HG02885 (cell line): ENCODE data around the gene NKD1.

ENCODE experiments used
- ATAC-seq: cut with Tn5 transposase; IDR thresholded peaks from one replicate; pipeline ENCODE4 v1.9.1; 2021; ENCODE audit warnings: mild to moderate bottlenecking; ENCODE audit not compliant: unreplicated experiment, poor library complexity

Gene NKD1

DNA sequence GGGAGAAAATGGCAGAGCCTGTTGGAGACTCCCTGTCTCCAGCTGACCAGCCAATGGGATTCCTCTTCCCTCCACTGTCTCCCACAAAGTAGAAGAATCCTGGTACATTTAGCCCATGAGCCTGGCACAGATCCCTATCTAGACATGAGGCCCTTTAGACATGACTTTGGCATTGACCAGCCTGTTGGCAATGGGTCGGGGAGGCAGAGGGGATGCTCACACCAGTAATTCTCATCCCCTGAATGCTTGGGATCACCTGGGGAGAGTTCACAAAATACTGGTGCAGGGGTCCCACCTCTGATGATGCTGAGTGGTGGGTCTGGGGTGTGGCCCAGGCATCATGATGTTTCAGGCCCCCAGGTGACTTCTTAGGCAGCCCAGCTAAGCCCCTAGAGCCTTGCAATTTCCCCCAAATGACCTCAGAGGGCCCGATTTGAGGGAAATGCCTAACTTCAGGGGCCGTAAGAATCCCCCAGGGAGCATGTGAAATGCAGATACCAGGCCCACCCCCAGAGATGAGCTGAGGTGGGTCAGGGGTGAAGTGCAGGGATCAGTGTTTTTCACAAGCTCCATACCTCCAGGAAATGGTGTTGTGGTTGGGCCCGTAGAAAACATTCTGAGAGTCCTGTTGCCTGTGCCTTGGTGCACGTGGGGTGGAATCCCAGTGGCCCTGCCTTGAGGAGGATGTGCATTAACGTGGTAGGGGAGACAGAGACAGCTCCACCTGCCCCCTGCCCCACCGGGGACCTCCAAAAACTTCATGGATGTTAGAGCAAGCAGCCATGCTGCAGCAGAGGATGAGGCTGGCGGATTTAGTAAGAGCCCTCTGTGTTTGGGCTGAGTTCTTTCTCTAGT, 90.8 kb downstream of the NKD1 start:
- no peak for ATAC-seq

DNA sequence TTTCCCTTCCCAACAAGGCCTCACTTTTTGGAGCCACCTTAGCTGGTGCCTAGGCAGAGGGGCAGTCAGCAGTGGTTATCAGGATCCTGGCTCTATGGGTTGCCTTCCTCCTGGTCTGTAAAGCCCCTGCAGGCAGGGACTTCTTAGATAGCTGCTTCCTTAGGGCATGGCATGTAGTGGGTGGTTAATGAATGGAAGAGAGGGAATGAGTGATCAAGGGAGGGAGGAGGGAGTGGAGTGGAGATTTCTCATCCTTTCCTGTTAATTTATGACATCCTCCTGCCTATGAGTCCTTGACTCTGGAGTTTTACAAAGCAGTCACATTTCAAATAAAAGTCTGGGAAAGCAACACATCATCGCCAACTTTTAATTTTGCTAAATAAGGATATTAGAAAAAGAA, 92.2 kb downstream of the NKD1 start:
- no peak for ATAC-seq

DNA sequence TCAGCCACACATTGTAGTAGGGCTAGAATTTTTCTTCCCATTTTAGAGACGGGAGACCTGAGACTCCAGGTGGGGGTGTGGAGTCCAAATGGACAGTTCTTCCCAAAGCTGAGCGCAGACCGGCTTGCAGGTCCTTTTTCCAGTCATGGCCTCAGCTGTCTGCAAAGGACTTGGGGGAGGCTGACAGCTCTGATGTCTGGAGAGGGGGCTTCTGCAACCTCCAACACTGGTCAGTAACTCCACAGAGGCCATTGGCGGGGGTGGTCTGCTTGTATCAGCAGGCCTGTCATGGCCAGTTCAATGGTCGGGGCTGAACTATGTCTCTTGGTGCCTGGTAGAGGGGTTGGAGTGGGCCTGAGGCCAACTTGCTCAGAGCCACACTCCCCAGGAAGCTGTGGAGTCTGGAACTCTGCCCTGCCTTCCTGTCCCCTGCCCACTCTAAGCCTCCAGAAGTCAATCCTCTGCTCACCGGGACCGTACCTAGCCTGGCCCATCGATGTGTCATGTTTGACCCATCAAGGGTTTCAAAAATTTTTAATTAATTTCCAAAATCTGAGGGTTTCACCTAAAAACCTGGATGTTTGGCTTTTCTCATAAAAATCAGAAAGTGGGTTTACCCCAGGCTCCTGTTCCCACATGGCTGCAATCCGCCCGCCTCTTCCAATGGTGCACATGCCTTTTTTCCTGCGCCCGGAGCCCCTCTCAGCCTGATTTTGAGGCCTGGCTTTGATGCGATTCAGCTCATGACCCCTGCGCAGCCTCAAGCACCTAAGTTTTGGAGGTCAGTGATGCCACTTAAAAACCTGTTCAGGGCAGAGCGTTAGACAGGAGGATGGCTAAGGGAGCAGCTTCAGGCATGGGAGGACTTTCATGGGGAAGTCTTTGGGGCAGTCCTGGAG, 93.0 kb downstream of the NKD1 start:
- no peak for ATAC-seq

DNA sequence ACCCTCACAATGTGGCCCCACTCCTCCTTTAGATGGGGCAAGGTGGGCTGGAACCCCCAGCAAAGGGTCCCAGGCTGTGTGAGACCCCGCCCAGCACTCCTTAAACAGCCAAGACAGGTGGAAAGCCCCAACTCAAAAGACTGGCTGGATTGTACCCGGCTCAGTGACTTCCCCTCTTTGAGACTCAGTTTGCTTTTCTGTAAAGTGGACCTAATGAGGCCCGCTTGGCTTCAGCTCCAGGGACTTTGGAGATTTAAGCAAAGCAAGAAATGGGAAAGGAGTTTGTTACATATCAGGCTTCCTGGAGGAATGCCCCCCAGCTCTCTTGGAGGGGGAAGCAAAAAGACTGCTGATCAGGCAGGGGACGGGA, 93.6 kb downstream of the NKD1 start:
- no peak for ATAC-seq

DNA sequence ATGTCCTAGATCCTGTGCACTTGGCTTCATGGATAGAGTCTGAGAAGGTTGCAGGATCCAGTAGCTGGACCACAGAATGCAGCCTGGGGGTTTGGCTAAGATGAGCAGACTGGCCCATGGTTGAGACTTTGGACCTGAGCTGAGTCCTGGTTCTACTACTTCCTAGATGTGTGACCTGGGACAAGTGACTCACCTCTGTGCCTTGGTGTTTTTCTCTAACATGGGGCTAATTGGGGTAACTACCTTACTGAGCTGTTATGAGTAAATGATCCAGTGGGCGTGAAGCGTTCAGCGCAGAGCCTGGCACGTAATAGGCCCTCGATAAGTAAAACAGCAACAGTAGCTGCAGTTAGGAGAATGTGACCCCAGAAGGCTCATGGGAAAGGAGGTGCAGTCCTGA, 94.2 kb downstream of the NKD1 start:
- no peak for ATAC-seq

DNA sequence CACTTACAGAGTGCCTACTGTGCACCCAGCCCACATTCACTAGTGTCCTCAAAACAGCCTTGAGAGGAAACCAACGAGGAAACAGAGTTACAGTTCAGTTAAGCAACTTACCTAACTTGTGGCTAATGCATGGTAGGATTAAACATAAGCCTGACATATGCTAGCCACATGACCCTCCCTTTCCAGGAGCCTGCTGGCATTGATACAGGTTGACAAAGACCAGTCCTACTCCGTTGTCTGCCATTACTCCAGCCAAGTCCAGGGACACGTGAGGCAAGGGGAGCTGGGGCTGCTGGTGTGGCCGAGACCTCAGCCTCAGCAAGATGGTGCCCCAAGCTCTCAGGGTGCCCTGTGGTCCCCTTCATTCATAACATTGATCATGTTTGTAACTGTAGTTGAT, 95.0 kb downstream of the NKD1 start:
- ATAC-seq: no peak

DNA sequence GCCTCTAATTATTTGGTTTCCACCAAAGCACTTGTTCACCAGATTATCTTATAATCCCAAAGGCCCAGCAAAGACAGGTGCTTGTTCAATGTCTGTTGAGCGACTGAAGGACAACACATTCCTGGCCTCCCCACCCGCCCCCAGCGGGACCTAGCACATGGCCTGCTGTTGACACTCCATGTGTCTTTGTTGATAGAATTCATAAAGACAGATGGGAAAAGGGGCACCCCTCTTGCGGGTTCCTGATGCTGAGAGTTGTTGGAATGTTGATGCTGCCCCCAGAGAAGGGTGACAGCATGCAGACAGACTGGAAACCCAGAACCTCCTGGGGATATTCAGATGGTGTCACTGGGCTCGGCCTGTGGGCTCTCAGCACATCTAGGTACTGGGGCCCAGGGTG, 96.0 kb downstream of the NKD1 start:
- ATAC-seq: no peak

DNA sequence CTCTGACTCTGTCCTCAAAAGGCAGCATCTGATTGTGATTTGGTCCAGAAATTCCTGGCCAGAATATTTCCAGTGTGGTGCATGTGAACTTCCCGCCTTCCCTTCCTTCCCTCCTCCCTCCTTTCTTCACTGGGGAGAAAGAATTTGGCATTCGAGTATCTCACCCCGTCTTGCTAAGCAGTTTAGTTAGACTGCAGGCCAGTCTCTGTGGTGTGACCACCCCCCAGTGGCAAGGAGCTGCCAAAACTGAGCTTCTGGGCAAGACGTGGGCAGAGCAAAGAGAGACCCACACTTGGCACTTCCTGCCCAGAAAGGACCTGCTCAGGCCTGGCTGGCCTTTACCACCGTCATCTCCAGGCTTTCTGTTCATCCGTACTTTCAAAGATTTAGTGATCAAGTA, 96.5 kb downstream of the NKD1 start:
- ATAC-seq: no peak

DNA sequence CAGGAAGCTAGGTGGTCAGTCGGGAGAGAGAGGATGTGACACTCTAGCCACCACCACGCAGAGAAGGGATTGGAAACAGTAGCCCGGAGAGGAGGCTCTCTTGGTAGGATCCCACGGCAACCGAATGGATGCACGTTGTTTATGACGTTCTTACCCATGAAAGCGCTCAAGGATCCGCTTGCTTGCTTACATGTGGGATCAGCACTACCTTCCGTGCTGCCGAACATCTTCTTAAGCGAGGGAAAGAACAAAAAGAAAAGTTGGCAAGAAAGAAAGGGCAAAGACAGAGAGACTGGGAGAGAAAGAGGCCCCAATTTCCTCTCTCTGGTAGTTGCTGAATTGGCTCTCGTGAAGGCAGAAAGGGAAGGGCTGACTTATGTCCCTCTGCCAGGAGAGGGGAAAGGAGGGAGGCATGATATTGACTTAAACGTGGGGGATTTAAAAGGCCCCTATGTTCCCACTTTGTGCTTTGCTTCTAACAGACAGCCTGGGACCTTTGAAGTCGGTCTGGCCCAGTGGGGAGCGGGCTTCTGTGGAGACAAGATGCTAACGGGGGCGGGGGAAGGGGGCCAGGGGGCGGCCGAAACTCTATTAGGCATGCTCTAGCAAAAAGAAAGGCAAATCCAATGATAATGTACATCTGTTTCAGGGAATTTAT, 97.5 kb downstream of the NKD1 start:
- ATAC-seq: no peak

DNA sequence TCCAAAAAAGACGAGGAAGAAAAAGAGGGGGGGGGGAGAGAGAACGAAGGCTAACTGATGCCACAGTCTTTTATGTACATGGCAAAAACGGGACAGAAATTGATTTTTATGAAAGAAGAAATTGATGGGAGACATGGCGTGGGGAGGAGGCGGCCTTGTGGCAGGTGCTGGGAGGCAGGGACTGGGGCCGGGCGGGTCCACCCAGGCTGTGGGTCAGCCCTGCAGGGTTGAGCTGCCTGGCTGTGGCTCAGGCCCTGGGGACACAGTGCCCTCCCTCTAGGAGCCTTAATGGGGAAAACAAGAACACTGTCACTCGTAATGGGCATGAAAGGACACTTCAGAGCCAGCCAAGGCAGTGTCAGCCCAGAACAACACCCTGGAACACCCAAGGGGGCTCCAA, 98.1 kb downstream of the NKD1 start:
- no peak for ATAC-seq

DNA sequence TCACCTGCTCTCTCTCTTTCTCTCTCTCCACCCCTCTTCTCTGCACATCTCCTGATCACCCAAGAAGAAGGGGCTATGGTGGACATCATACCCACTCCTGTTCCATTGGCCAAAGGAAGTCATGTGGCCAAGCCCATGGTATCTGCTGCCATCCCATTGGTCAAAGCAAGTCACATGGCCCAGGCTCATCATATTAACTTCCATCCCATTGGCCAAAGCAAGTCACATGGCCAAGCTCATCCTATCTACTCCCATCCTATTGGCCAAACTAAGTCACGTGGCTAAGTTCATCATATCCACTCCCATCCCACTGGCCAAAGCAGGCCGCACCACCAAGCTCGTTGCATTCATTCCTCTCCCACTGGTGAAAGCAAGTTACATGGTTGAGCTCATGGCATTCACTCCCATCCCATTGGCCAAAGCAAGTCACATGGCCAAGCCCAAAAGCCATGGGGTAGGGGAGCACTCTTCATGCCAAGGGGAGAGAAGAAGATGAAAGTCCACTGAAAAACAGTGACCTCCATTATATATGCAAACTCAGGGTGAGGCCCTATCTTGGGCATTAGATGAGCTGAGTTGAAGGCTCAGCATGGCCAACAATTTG, 103.7 kb downstream of the NKD1 start:
- ATAC-seq: no peak

DNA sequence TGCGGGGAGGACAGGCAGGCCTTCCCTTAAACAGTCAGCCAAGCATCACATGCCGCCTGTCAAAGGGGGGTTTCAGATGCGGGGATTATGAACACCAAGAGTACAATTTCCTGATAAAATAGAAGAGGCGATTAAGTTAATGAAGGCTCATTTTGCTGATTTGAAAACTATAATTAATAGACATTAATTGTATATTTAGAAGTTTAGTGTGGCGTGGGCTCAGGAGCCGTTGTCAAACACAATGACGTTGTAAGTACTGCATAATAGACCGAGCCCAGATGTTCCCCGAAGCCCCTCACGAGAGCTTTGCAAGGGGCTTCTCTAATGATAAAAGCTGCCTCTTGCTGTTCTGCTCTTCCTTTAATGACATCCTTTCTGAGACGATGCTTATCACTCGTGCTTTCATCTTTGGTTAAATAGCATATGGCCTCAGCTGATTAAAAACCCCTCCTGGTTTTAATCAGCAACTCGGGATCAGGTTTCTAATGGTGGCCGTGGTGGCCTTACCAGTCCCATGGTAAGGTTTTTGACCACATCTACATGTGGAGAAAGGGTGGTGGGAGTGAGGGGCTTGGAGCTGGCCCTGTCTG, 104.7 kb downstream of the NKD1 start:
- ATAC-seq: no peak

DNA sequence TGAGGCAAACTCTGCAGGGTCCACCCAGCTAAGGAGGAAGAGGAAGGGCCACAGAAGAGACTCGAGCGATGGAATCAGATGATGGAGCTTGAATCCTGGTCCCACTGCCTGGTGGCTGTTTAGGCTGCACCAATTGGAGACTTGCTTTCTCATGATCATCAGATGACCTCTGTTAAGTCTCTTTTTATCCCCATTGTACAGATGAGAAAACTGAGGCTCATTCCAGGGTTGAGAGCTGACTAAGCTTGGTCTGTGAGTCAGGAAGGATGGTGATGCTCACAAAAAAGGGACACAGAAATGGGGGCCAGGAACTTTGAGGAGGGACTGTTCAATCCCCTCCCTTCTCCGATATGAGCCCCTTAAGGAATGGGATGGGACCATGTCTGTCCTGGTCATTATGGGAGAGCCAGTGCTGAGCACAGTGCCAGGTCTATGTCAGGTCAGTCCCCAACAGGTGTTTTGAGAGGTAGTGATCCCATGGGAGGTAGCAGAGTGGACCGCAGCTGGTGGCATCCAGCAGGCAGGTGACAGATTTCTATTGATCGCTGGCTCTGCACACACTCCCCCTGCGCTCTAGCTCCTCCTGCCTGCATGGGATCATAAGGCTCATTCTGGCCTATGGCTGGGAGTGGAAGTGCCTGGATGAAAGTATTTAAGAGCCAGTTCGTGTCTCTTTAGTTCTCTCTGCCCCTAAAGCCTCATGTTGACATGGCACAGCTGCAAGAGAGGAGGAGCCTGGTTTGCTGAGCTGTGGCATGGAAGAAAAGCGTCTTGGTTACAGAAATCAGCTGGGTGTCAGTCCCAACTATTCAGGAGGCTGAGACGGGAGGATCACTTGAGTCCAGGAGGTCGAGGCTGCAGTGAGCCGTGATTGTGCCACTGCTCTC, 105.7 kb downstream of the NKD1 start:
- no peak for ATAC-seq

DNA sequence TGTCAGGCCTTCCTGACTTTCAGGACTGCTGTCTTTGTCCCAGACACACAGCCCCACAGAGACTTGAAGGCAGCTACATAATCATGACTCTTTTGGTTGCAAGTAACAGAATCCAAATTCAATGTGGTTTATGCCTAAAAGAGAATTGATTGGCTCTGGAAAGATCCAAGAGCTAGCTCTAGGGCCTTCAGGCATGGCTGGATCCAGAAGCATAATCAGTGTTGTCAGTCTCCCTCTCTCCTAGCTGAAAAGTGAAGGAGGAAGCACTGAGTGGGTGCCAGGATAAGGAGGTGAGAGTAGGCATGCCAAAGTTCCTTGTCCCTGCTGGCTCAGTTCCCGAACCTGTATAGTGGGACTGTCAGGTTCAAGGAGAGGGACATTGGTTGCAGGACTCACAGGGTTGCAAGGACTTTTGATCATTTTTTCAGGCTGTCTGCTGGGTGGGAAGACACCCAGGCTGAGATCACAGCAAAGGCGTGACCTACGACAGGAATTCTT, 107.4 kb downstream of the NKD1 start:
- ATAC-seq: no peak

DNA sequence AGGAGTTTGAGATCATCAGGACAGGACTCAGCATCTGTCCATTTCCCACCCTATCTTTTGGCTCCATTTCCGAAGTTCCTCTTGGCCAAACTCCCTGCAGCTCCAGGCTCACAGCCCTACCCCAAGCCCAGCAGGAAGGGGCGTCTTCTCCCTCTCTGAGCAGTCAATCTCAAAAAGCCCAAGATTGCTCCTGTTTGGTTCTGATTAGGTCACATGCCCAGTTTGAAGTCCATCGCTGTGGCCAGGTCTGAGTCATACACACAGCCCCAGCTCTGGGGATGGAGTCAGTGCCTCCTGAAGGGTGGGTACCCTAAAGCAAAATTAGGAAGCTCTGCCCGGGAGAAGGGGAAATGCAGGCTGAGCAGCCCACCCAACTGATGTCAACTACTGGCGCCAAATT, 109.0 kb downstream of the NKD1 start:
- ATAC-seq: no peak

DNA sequence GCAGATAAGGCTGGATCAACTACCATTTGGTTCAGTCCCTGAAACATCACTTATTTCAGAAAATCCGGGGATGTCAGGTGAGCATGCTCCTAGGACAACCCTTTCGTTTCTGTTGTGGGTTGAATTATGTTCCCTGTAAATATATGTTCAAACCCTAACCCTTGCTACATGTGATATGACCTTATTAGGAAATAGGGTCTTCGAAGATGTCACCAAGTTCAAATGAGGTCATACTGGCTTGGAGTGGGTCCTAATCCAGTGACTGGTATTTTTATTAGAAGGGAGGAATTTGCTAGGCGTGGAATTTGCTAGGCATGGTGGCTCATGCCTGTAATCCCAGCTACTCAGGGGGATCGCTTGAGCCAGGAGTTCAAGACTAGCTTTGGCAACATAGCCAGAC, 111.6 kb downstream of the NKD1 start:
- ATAC-seq: no peak

DNA sequence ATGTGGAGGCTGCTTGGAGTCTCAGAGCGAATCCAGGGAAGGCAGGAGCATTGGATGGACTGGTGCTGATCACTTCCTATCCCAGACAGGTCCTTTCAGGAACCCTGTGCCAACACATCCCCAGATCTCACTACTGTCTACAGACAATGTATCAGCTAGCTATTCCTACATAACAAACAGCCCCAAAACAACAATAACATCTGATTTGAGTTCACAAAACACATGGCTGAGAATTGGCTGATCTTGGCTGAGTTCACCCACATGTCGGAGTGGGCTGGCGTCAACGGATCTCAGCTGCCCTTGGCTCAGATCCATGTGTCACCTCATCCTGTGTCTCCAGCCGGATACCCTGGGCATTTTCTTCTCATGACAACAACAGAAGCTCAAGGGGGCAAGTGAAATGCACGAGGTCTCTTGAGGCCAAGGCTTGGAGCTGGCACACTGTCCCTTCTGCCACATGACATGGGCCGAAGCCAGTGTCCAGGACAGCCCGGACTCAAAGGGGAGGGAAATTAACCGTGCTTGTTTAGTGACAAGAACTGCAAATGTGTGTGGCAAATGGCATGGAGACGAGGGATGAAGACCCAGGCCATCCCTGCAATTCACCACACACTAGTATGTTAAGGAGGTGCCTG, 114.2 kb downstream of the NKD1 start:
- ATAC-seq: no peak

DNA sequence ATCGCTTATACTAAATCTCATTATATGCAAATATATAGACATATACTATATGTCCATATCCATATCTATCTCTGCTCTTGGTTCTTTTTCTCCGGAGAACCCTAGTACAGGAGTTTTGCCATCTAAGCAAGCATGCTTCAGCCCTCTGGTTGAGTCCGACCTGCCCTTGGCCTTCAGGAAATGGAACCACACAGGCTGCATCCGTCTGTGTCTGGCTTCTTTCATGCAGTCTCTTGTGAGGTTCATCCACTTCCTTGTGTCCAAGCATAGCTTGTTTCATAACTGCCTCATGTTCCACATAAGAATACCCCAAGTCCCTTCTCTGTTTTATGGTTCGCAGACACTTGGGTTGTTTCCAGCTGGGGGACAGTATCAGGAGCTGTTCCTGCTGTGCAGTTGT, 116.1 kb downstream of the NKD1 start:
- ATAC-seq: no peak
